Measurements from ENCODE around the gene OTOP1.
"Not testable (repeated sequence)": the region's sequence is repeated elsewhere in the genome, so short reads cannot be mapped to it uniquely, and the experiment has no call there.

The OTOP1 gene

GRCh38 chr4:4226606-4227438 lies at the start of gene OTOP1:
TSS of gene OTOP1 (minus strand) at chr4:4226929. CDS start at chr4:4226864, 65 bp downstream.
- no peak for DNase-seq (ENCODE audit: low read depth)

GRCh38 chr4:4274226-4274625 lies 47.5 kb upstream of the OTOP1 start:
- no peak for DNase-seq (ENCODE audit: low read depth)

- DNase-seq (ENCODE audit: low read depth): no peak
Measured at GRCh38 chr4:4271912-4272311, 45.2 kb upstream of the OTOP1 start.

- DNase-seq (ENCODE audit: low read depth): no peak
Measured at GRCh38 chr4:4270529-4270928, 43.8 kb upstream of the OTOP1 start.

- DNase-seq (ENCODE audit: low read depth): no peak
Measured at GRCh38 chr4:4269856-4270255, 43.1 kb upstream of the OTOP1 start.

GRCh38 chr4:4269331-4269731 lies 42.6 kb upstream of the OTOP1 start:
- no peak for DNase-seq (ENCODE audit: low read depth)

GRCh38 chr4:4268776-4269175 lies 42.0 kb upstream of the OTOP1 start:
- no peak for DNase-seq (ENCODE audit: low read depth)

GRCh38 chr4:4267981-4268380 lies 41.3 kb upstream of the OTOP1 start:
- DNase-seq (ENCODE audit: low read depth): no peak

GRCh38 chr4:4260185-4260751 lies 33.5 kb upstream of the OTOP1 start:
- DNase-seq (ENCODE audit: low read depth): peak; percentile 56

- no peak for DNase-seq (ENCODE audit: low read depth)
Measured at GRCh38 chr4:4259484-4260100, 32.9 kb upstream of the OTOP1 start.

- not testable (repeated sequence) for DNase-seq (ENCODE audit: low read depth)
Measured at GRCh38 chr4:4257705-4258104, 31.0 kb upstream of the OTOP1 start.

- DNase-seq (ENCODE audit: low read depth): no peak
Measured at GRCh38 chr4:4256799-4257198, 30.1 kb upstream of the OTOP1 start.

- no peak for DNase-seq (ENCODE audit: low read depth)
Measured at GRCh38 chr4:4254666-4255065, 27.9 kb upstream of the OTOP1 start.

- DNase-seq (ENCODE audit: low read depth): no peak
Measured at GRCh38 chr4:4254199-4254598, 27.5 kb upstream of the OTOP1 start.

GRCh38 chr4:4249866-4250265 lies 23.1 kb upstream of the OTOP1 start:
- no peak for DNase-seq (ENCODE audit: low read depth)

GRCh38 chr4:4249342-4249741 lies 22.6 kb upstream of the OTOP1 start:
- not testable (repeated sequence) for DNase-seq (ENCODE audit: low read depth)

- DNase-seq (ENCODE audit: low read depth): no peak
Measured at GRCh38 chr4:4248885-4249203, 22.1 kb upstream of the OTOP1 start.

- DNase-seq (ENCODE audit: low read depth): peak; percentile 81
Measured at GRCh38 chr4:4248029-4248884, 21.5 kb upstream of the OTOP1 start, which contains the start of gene TMEM128. TSS of gene TMEM128 (minus strand) at chr4:4248223. CDS start at chr4:4248202, 21 bp downstream.

GRCh38 chr4:4247696-4248028 lies 20.9 kb upstream of the OTOP1 start:
- no peak for DNase-seq (ENCODE audit: low read depth)

- no peak for DNase-seq (ENCODE audit: low read depth)
Measured at GRCh38 chr4:4245172-4245571, 18.4 kb upstream of the OTOP1 start.

GRCh38 chr4:4239551-4239950 lies 12.8 kb upstream of the OTOP1 start:
- DNase-seq (ENCODE audit: low read depth): not testable (repeated sequence)

GRCh38 chr4:4233610-4234009 lies 6.9 kb upstream of the OTOP1 start:
- DNase-seq (ENCODE audit: low read depth): no peak

- no peak for DNase-seq (ENCODE audit: low read depth)
Measured at GRCh38 chr4:4228356-4228668, 1.6 kb upstream of the OTOP1 start.

All from fibroblast of the conjunctiva (primary cell).